Endothelial cell of umbilical vein (primary cell): ENCODE measurements around the gene TRIM3. TPM values are rescaled to one million over a fixed set of nuclear protein-coding genes. Genes with fewer than 3 reads are reported as not detected.

Source experiments
- polyA plus RNA-seq, 4 experiments: library from polyadenylated mRNA; depleted of rRNA in 3 of 4; stranded (reverse) in 3 of 4; unstranded in 1 of 4; fragments of >200 nt; gene quantifications; 2 replicates each; pipeline versions ENCODE4 v1.2.1 to v1.2.3, GENCODE V29; 2011 to 2012; ENCODE audit warnings: missing spikeins in 1 of 4
- total RNA-seq: library from RNA; stranded (reverse); gene quantifications from 2 replicates; pipeline ENCODE4 v1.2.3, GENCODE V29; 2021

The TRIM3 gene
- total and polyA plus RNA-seq, 2 donors (not counting 3 experiments of a cell fraction or from before 2014, with no cell fraction given) = 21.8 to 29.2 TPM

Other genes starting within 250 kb of the TRIM3 start
- gene FHIP1B, start 239.3 kb downstream of the TRIM3 start, total RNA-seq = 21.3 and 23.0 TPM in 2 replicates
- gene FHIP1B, start 239.3 kb downstream of the TRIM3 start, polyA plus RNA-seq = 50.1 and 61.5 TPM in 2 replicates
- not detected in 2 replicates for gene CNGA4, start 234.9 kb downstream of the TRIM3 start, total RNA-seq
- gene CNGA4, start 234.9 kb downstream of the TRIM3 start, polyA plus RNA-seq = 0.11 TPM in 1 of 2 replicates, not detected in the other
- gene CCKBR, start 214.1 kb downstream of the TRIM3 start, total RNA-seq = not detected in 2 replicates
- not detected in 2 replicates for gene CCKBR, start 214.1 kb downstream of the TRIM3 start, polyA plus RNA-seq
- gene CAVIN3, start 153.4 kb downstream of the TRIM3 start, total RNA-seq = 153 and 164 TPM in 2 replicates
- 221 and 241 TPM in 2 replicates for gene CAVIN3, start 153.4 kb downstream of the TRIM3 start, polyA plus RNA-seq
- gene SMPD1, start 83.5 kb downstream of the TRIM3 start, total RNA-seq = 51.9 and 58.9 TPM in 2 replicates
- gene SMPD1, start 83.5 kb downstream of the TRIM3 start, polyA plus RNA-seq = 93.6 and 105 TPM in 2 replicates
- gene APBB1, start 54.8 kb downstream of the TRIM3 start, total RNA-seq = 44.3 and 48.0 TPM in 2 replicates
- gene APBB1, start 54.8 kb downstream of the TRIM3 start, polyA plus RNA-seq = 63.5 and 63.8 TPM in 2 replicates
- gene HPX, start 33.0 kb downstream of the TRIM3 start, total RNA-seq = 1.3 and 2.1 TPM in 2 replicates
- gene HPX, start 33.0 kb downstream of the TRIM3 start, polyA plus RNA-seq = 1.5 and 1.6 TPM in 2 replicates
- gene ARFIP2, start 7.4 kb upstream of the TRIM3 start, total RNA-seq = 46.7 and 48.4 TPM in 2 replicates
- 62.9 and 64.6 TPM in 2 replicates for gene ARFIP2, start 7.4 kb upstream of the TRIM3 start, polyA plus RNA-seq
- 29.2 and 31.3 TPM in 2 replicates for gene TIMM10B, start 7.6 kb upstream of the TRIM3 start, total RNA-seq
- 36.5 and 41.8 TPM in 2 replicates for gene TIMM10B, start 7.6 kb upstream of the TRIM3 start, polyA plus RNA-seq
- gene DNHD1, start 23.3 kb upstream of the TRIM3 start, total RNA-seq = 6.5 and 8.6 TPM in 2 replicates
- 3.7 and 4.4 TPM in 2 replicates for gene DNHD1, start 23.3 kb upstream of the TRIM3 start, polyA plus RNA-seq
- 19.4 and 23.3 TPM in 2 replicates for gene RRP8, start 129.7 kb upstream of the TRIM3 start, total RNA-seq
- gene RRP8, start 129.7 kb upstream of the TRIM3 start, polyA plus RNA-seq = 6.4 and 7.2 TPM in 2 replicates
- gene ILK, start 129.8 kb upstream of the TRIM3 start, total RNA-seq = 221 and 233 TPM in 2 replicates
- gene ILK, start 129.8 kb upstream of the TRIM3 start, polyA plus RNA-seq = 296 and 299 TPM in 2 replicates
- 86.2 and 105 TPM in 2 replicates for gene TAF10, start 138.3 kb upstream of the TRIM3 start, total RNA-seq
- gene TAF10, start 138.3 kb upstream of the TRIM3 start, polyA plus RNA-seq = 149 and 208 TPM in 2 replicates
- gene TPP1, start 145.5 kb upstream of the TRIM3 start, total RNA-seq = 101 and 124 TPM in 2 replicates
- gene TPP1, start 145.5 kb upstream of the TRIM3 start, polyA plus RNA-seq = 219 and 224 TPM in 2 replicates
- gene DCHS1, start 181.9 kb upstream of the TRIM3 start, total RNA-seq = 73.0 and 73.1 TPM in 2 replicates
- gene DCHS1, start 181.9 kb upstream of the TRIM3 start, polyA plus RNA-seq = 56.2 and 64.2 TPM in 2 replicates
- gene MRPL17, start 209.4 kb upstream of the TRIM3 start, total RNA-seq = 86.8 and 87.2 TPM in 2 replicates
- 61.7 and 67.6 TPM in 2 replicates for gene MRPL17, start 209.4 kb upstream of the TRIM3 start, polyA plus RNA-seq